GM12891 (cell line): ENCODE measurements around the gene ABCC4.

Experiments used
- PAX5 ChIP-seq: IDR thresholded peaks from 2 replicates; pipeline ENCODE4 v1.6.1; 2011; ENCODE audit warnings: low read length, moderate library complexity, mild to moderate bottlenecking; ENCODE audit not compliant: insufficient read depth, severe bottlenecking
- POLR2A ChIP-seq: IDR thresholded peaks from 2 replicates; pipeline ENCODE4 v1.6.1; 2011; ENCODE audit warnings: low read depth, low read length, control low read depth
- POLR2AphosphoS5 ChIP-seq: IDR thresholded peaks from 2 replicates; pipeline ENCODE4 v1.6.1; 2011; ENCODE audit warnings: low read depth, low read length, control low read depth
- SPI1 ChIP-seq: IDR thresholded peaks from 2 replicates; pipeline ENCODE4 v1.6.1; 2011; ENCODE audit warnings: low read depth, low read length, control low read depth
- TAF1 ChIP-seq: IDR thresholded peaks from 2 replicates; pipeline ENCODE4 v1.6.1; 2011; ENCODE audit warnings: low read depth, low read length, control low read depth

GRCh38 chr13:95038949-95039348, 262.3 kb downstream of the ABCC4 start:
- no peak for TF ChIP-seq POLR2A
- TF ChIP-seq POLR2AphosphoS5, result no peak
- no peak for TF ChIP-seq TAF1
- TF ChIP-seq PAX5, result no peak
- TF ChIP-seq SPI1, result no peak
